ENCODE data around the gene SPATA16.

DNA sequence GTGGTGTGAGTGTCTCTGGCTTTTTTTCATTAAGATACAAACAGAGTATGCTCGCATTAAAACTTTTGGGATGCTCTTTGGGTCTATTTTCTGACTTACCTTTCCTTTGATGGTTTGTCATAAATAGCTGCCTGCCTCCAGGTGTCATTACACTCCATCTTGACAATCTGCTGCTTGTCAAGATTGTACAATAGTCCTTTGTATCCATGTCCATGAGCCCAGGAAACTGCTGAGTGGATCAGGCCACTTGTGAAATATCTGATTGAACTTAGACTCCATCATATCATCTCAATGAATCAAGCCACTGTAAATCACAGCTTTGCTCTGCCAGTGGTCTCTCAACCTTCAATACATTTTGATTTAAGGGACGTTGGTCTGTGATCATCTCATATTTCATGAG is 255.3 kb downstream of the SPATA16 start:
- TF ChIP-seq, protein P1, sequence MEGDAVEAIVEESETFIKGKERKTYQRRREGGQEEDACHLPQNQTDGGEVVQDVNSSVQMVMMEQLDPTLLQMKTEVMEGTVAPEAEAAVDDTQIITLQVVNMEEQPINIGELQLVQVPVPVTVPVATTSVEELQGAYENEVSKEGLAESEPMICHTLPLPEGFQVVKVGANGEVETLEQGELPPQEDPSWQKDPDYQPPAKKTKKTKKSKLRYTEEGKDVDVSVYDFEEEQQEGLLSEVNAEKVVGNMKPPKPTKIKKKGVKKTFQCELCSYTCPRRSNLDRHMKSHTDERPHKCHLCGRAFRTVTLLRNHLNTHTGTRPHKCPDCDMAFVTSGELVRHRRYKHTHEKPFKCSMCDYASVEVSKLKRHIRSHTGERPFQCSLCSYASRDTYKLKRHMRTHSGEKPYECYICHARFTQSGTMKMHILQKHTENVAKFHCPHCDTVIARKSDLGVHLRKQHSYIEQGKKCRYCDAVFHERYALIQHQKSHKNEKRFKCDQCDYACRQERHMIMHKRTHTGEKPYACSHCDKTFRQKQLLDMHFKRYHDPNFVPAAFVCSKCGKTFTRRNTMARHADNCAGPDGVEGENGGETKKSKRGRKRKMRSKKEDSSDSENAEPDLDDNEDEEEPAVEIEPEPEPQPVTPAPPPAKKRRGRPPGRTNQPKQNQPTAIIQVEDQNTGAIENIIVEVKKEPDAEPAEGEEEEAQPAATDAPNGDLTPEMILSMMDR (IDR thresholded peaks at IDR 0.05): no peak
- TF ChIP-seq POLR2A (IDR thresholded peaks at IDR 0.05): no peak
